ENCODE results near the gene NKIRAS1. TPM values are rescaled to one million over a fixed set of nuclear protein-coding genes. Genes with fewer than 3 reads are reported as not detected.
"Not testable (repeated sequence)": the region's sequence is repeated elsewhere in the genome, so short reads cannot be mapped to it uniquely, and the experiment has no call there.

NKIRAS1 gene
- total RNA-seq, 1 donor from 2014 or later: 5.1 TPM

DNA sequence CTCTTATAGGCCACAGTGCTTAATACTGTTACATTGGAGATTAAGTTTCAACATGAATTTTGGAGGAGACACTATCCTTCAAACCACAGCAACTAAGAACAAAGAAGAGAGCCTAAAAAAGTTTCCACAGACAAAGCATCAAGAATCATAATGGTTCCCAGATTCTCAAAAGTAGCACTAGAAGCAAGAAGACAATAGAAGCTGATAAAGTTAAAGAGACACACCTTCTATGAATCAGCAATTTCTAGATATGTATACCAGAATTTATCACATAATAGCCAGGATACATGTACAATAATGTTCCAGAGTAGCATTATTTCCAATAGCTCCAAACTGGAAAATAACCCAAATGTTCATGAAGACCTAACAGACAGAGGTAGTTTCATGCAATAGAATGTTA lies 12.2 kb downstream of the NKIRAS1 start:
- no peak for DNase-seq (ENCODE audit: low read depth in 2 of 2)

- DNase-seq (ENCODE audit: low read depth in 2 of 2): no peak
Measured at GRCh38 chr3:23900744-23901143, 16.0 kb downstream of the NKIRAS1 start.

GRCh38 chr3:23895181-23895580 lies 21.6 kb downstream of the NKIRAS1 start:
- no peak for DNase-seq (ENCODE audit: low read depth in 2 of 2)

DNA sequence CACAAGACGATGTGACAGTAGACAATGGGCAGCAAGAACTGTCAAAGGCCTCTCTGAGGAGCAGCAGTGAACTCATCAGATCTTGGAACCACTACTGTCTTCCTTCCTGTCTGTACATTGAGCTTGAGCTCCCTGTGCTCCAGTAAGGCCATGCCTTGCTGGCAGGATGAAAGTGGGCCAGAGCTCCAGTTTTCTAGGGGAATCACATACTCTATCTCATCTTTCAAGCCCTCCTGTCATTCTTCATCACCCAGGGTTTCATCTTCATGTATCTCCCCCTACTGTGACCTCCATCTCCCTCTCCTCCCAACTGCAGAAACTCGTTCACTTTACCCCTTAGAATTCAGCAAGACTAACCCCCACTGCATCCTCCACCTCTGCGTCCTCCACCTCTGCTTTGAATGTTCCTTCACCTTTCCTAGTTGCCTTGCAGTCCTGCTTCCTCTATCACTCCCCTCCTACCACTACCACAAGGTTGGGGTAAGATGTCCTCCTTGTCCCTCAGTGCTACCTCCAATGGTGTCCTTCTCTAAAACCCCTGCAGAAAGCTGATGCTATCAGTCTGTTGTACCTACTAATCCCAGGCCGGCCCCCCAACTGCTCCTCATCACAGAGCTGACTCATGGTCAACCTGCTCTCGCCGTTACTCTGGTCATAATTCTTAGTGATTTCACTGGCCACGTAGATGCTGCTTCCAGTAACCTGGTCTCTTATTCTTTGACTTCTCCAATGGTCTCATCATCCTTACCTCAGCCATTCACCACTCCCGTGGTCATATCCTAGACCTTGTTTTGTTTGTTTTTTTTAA lies 22.3 kb downstream of the NKIRAS1 start:
- DNase-seq (ENCODE audit: low read depth in 2 of 2): no peak

DNA sequence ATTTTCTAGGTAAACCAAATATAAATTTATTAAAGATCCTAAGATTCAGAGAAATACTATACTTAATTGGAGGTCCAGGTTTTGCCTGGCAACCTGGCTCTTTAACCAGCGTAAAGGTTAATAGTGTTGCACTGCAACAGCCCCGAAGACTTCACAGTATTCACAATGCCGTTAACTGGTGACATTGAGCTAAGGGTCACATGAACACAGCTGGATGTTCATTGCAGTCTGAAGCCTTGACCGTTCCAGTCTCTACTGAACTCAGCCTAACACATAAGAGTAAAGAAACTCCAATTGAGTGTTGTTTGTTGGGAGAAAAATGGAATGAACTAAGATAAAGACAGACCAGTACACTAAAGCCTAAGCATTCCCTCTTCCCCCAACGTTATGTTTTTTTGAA lies 26.8 kb downstream of the NKIRAS1 start:
- no peak for DNase-seq (ENCODE audit: low read depth in 2 of 2)

DNA sequence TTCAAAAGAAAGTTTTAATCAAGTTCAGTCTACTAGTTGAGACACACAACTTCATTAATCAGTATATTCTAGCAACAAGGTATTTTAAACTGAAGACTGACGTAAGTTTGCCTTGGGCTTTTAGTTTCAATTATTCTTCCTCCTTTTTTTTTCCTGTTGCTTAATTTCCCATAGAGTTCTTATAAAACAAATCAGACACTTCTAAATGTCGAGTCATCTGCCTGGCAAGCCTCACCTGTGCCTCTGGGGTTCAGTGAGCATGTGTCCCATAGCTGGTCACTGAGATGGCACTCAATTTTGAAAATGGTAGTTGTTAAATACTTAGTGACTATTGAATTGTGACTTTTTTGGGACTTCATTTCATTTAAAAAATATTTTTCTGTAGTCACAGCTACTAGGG lies 27.4 kb downstream of the NKIRAS1 start:
- DNase-seq (ENCODE audit: low read depth in 2 of 2): no peak

- DNase-seq (ENCODE audit: low read depth in 2 of 2): peak; percentile 33 to 59
Measured at GRCh38 chr3:23888617-23889228, 28.1 kb downstream of the NKIRAS1 start.

- no peak for DNase-seq (ENCODE audit: low read depth in 2 of 2)
Measured at GRCh38 chr3:23886311-23886710, 30.5 kb downstream of the NKIRAS1 start.

GRCh38 chr3:23885210-23885609 lies 31.6 kb downstream of the NKIRAS1 start:
- no peak for DNase-seq (ENCODE audit: low read depth in 2 of 2)

- DNase-seq (ENCODE audit: low read depth in 2 of 2): no peak
Measured at GRCh38 chr3:23884481-23884880, 32.3 kb downstream of the NKIRAS1 start.

- DNase-seq (ENCODE audit: low read depth in 2 of 2): no peak
Measured at GRCh38 chr3:23882487-23882918, 34.3 kb downstream of the NKIRAS1 start.

- not testable (repeated sequence) for DNase-seq (ENCODE audit: low read depth in 2 of 2)
Measured at GRCh38 chr3:23881993-23882392, 34.8 kb downstream of the NKIRAS1 start.

- peak; percentile 69 to 85 for DNase-seq (ENCODE audit: low read depth in 2 of 2)
Measured at GRCh38 chr3:23880703-23881339, 36.0 kb downstream of the NKIRAS1 start.

DNA sequence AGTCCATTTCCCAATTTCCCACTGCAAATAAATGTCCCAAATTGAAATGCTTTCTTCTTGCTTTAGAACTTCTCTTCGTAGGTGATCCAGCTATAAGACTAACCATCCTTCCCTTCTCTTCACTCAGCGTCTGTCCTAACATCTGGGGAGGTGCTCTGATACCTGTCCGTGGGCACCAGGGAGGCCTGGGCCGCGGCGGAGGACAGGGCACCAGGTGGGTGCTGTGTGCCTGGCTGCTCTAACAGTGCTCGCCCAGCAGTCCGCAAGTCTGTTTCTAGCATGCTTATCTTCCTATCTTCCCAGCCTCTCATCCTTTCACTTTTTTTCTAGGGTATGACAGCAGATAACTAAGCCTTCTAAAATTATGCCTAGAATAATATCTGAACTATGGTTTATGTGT lies 37.3 kb downstream of the NKIRAS1 start:
- no peak for DNase-seq (ENCODE audit: low read depth in 2 of 2)

DNA sequence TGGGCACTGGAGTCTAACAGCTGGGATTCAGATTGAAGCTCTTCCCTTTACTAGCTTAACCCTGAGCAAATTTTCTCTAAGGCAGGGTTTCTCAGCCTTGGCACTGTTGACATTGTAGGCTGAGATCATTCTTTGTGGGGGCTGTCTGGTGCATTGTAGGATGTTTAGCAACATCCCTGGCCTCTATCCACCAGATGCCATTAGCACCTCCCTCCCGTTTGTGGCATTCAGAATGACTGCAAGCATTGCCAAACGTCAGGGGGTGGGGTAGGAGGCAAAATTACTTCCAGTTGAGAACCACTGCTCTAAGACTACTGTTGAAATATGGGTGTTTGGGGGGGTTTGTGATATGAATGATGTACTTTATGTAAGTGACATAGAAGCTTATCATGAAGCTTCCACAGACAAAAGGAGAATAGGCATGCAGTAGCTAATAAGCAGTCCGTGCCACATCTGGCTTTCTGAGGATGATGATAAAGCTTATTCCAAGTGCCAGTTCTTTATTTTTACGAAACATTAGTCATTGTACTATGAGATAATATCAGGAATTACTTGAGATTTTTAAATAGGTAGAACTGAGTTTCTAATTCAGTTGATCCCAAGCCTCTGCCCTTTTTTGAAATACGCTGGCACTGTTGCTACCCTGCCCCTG lies 39.3 kb downstream of the NKIRAS1 start:
- DNase-seq (ENCODE audit: low read depth in 2 of 2): peak; percentile 16 to 40

DNA sequence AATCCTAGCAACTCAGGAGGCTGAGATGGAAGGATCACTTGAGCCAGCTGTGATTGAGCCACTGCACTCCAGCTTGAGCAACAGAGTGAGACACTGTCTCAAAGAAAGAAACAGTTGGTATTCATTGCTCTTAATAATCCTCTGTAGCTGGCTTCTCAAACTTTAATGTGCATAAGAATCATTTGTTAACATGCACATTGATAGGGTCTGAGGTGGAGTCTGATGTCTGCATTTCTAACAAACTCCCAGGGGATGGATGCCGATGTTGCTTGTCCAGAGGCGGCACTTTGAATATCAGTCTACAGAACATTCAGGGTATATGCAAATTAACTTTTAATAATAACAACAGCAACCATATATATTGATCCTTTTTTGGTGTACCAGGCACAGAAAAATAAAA lies 39.9 kb downstream of the NKIRAS1 start:
- no peak for DNase-seq (ENCODE audit: low read depth in 2 of 2)

DNA sequence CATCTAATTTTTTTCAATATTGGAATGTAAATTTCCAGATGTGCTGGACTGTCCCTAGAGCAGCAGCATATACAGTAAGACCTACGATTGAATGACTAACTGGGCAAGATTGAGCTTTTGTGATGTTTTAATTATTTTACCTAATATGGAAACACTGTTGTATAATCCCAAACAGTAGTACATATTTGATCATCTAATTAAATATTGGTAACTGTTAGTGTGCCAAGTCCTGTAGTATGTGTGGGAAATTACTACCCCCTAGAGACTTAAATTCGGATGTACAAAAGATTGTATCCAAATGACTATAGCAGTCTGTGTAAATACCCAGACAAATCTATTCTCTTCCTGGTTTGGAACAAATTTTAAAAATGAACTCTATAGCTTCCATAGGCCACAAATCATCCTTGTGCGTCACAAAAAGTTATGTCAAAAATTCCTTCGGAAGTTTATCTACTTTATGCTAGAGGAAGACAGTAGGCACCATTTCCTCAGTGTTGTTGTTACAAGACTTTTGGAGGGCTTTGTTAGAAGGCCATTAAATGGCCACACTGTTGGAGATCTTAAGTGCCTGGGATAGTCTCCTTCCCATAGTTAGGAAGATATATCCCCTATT lies 41.6 kb downstream of the NKIRAS1 start:
- DNase-seq (ENCODE audit: low read depth in 2 of 2): no peak

GRCh38 chr3:23874359-23875112 lies 42.3 kb downstream of the NKIRAS1 start:
- DNase-seq (ENCODE audit: low read depth in 2 of 2): no peak

DNA sequence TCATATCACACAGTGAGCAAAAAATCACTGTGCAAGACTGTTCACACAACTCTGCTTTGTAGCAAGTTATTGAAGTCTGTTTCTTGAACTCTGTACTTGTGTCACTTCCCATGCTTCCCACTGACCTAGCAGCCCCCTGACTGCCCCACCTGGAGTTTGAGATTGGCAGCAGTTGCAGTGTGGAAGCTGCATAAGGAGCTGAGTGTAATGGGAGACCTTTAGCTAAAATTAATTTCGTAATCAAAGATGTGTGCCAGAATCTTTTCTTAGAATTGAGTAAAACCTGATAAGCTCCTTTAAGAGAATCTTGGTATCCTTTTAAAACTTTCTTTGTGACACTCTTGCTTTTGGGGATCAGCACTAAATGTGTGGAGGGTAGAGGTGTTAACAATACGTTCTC lies 42.8 kb downstream of the NKIRAS1 start:
- DNase-seq (ENCODE audit: low read depth in 2 of 2): peak in 1 of 2 donors; percentile 43

DNA sequence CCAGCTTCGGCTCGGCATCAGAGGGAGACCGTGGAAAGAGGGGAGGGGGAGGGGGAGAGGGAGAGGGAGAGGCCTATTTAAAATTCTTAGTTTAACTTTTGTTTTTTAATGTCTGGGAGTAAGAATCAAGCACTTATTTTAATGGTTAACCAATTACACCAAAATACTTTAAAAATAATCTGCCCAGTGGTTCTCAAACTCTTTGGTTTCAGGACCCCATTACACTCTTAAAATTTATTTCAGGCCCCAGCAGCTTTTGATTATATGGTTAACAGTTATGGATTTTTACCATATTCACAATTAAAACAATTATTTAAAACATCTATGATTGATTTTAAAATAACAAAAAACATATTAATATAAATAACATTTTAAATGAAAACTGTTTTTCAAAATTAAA lies 44.5 kb downstream of the NKIRAS1 start:
- DNase-seq (ENCODE audit: low read depth in 2 of 2): no peak

- not testable (repeated sequence) for DNase-seq (ENCODE audit: low read depth in 2 of 2)
Measured at GRCh38 chr3:23871361-23871760, 45.4 kb downstream of the NKIRAS1 start.
